Parathyroid adenoma (tissue), 2 donors: ENCODE data around the gene SRSF12.

Experiments
- H2AFZ ChIP-seq: fragments of 300-600 bp; sonication (generic); one replicate; pipeline ENCODE4 v1.7.0; 2017; ENCODE audit warnings: antibody characterized with exemption, mild to moderate bottlenecking
- H3K27ac ChIP-seq: fragments of 300-600 bp; sonication (generic); one replicate; pipeline ENCODE4 v1.7.0; 2017
- H3K27me3 ChIP-seq: fragments of 300-600 bp; sonication (generic); one replicate; pipeline ENCODE4 v1.7.0; 2017; ENCODE audit warnings: low read length; ENCODE audit not compliant: control insufficient read depth, insufficient read depth
- H3K36me3 ChIP-seq: fragments of 300-600 bp; sonication (generic); one replicate; pipeline ENCODE4 v1.7.0; 2017; ENCODE audit warnings: low read length; ENCODE audit not compliant: control insufficient read depth, insufficient read depth
- H3K4me1 ChIP-seq: fragments of 300-600 bp; sonication (generic); one replicate; pipeline ENCODE4 v1.7.0; 2017; ENCODE audit warnings: control low read depth
- H3K4me2 ChIP-seq: fragments of 300-600 bp; sonication (generic); one replicate; pipeline ENCODE4 v1.7.0; 2017; ENCODE audit warnings: low read length
- H3K4me3 ChIP-seq: fragments of 300-600 bp; sonication (generic); one replicate; pipeline ENCODE4 v1.7.0; 2017; ENCODE audit warnings: low read depth, low read length
- H3K79me2 ChIP-seq: fragments of 300-600 bp; sonication (generic); one replicate; pipeline ENCODE4 v1.7.0; 2017; ENCODE audit warnings: control low read depth
- H3K9ac ChIP-seq: fragments of 300-600 bp; sonication (generic); one replicate; pipeline ENCODE4 v1.7.0; 2017; ENCODE audit warnings: mild to moderate bottlenecking
- H3K9me3 ChIP-seq: fragments of 300-600 bp; sonication (generic); one replicate; pipeline ENCODE4 v1.7.0; 2017; ENCODE audit warnings: low read length; ENCODE audit not compliant: control insufficient read depth
- CTCF ChIP-seq: fragments of 300-600 bp; sonication (generic); IDR thresholded peaks from one replicate; pipeline ENCODE4 v1.7.0; 2017; ENCODE audit warnings: antibody characterized with exemption, mild to moderate bottlenecking
- donor health status: primary hyperparathyroidism.

Gene SRSF12

DNA sequence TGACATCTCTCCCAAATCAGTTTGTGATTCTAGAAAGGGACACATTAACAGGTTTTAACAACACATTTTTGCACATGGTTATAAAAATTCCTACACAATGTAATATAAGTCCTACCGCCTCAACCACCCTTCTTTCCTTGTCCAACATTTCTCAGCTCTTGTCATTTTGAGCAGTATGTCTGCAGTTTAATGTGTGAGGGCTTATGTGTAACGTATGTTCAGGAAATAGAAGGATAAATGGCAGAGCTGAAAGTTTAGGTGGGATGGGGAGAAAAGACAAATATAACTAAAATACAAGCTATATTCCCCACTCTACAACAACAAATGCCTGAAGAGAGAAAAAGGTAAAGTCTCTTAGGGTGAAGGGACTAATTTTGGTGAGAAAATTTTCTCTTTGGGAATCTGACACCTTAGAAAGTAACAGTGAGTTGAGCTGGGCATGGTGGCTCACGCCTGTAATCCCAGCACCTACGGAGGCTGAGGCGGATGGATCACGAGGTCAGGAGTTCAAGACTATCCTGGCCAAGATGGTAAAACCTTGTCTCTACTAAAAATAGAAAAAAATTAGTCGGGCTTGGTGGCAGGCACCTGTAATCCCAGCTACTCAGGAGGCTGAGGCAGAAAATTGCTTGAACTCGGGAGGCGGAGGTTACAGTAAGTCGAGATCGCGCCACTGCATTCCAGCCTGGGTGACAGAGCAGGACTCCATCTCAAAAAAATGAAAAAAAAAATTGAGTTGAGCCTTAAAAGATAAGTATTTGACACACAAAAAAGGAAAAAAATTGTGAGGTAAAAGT lies 32.3 kb downstream of the SRSF12 start:
- no peaks in the 10 kb centered on the region for H3K9me3 ChIP-seq
- H3K4me1 ChIP-seq: peaks cover 5% of the 10 kb centered on the region
- no peaks in the 10 kb centered on the region for H3K36me3 ChIP-seq
- no peak overlapping the region for H3K4me2 ChIP-seq
- H3K9ac ChIP-seq: no peak overlapping the region
- H3K79me2 ChIP-seq: peaks cover 17% of the 10 kb centered on the region
- no peaks in the 10 kb centered on the region for H3K27me3 ChIP-seq
- TF ChIP-seq CTCF: no peak
- H3K4me3 ChIP-seq: no peak overlapping the region
- no peak overlapping the region for H3K27ac ChIP-seq
- no peak overlapping the region for H2AFZ ChIP-seq

DNA sequence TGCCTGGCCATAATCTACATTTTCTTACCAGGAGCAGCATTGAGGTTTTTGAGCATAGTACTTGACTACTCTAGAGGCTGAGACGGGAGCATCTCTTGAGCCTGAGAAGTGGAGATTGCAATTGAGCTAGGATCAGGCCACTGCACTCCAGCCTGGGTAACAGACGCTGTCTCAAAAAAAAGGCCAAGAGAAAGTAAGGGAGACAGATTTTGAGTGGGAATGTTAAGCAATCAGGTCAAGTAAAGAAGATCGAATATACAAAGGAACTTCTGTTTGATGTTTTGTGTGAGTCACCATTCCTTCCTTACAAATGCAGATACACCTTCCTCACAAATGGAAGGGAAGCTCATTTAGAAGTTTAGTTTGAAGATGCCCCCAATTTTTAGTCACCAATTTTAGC lies 32.9 kb downstream of the SRSF12 start:
- Histone ChIP-seq H3K4me3 (no peak overlapping the region), H3K27me3 (no peaks in the 10 kb centered on the region), H3K36me3 (no peaks in the 10 kb centered on the region), H3K4me2 (no peak overlapping the region), H3K4me1 (peaks cover 5% of the 10 kb centered on the region), H3K9me3 (no peaks in the 10 kb centered on the region), H2AFZ (no peak overlapping the region), H3K9ac (no peak overlapping the region), H3K79me2 (peaks cover 17% of the 10 kb centered on the region), H3K27ac (no peak overlapping the region)
- TF ChIP-seq CTCF: no peak

DNA sequence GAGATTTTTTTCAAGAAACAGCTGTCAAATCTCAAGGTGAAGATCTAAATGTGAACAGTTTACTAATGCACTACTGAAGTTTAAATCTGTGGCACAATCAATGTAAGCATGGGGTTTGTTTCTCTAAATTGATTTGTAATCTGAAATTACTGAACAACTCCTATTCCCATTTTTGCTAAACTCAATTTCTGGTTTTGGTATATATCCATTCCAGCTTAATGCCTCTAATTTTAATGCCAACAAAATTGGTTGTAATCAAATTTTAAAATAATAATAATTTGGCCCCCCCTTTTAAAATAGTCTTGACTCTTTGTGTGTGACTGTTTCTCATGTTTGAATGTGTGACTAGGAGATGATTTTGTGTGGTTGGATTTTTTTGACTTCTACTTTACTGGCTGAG lies 33.3 kb downstream of the SRSF12 start:
- H3K27me3 ChIP-seq: no peaks in the 10 kb centered on the region
- H3K9ac ChIP-seq: no peak overlapping the region
- H3K4me2 ChIP-seq: no peak overlapping the region
- H3K79me2 ChIP-seq: peaks cover 17% of the 10 kb centered on the region
- no peak overlapping the region for H3K4me3 ChIP-seq
- no peak overlapping the region for H3K27ac ChIP-seq
- no peak for TF ChIP-seq CTCF
- peaks cover 5% of the 10 kb centered on the region for H3K4me1 ChIP-seq
- H3K36me3 ChIP-seq: no peaks in the 10 kb centered on the region
- H2AFZ ChIP-seq: no peak overlapping the region
- H3K9me3 ChIP-seq: no peaks in the 10 kb centered on the region

DNA sequence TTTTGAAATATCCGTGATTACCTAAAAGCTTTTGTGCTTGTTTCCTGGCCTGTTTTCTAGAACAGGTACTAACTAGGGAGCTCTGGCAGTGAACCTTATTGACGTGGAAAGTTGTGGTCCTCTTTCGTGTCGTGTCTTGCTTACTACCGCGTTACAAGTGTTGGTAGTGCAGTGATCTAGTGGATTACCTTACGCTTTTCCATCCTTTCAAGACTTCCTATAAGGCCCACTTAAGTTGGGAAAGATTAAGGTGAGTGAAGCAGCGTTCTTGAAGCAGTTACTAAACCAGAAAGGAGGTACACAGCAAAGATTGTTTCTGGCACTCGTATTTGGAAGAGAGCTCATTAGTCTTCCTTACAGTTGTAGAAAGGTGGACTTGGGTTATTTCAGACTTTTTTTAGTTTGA lies 35.4 kb downstream of the SRSF12 start:
- Histone ChIP-seq H3K4me1 (peaks cover 5% of the 10 kb centered on the region), H3K9me3 (no peaks in the 10 kb centered on the region), H3K9ac (no peak overlapping the region), H3K27ac (peak overlapping the region; percentile 100), H2AFZ (no peak overlapping the region), H3K4me3 (peak overlapping the region; percentile 81), H3K36me3 (no peaks in the 10 kb centered on the region), H3K4me2 (peak overlapping the region; percentile 83), H3K79me2 (peaks cover 17% of the 10 kb centered on the region), H3K27me3 (no peaks in the 10 kb centered on the region)
- TF ChIP-seq CTCF: no peak
